IPS-18c (cell line): Measurements from ENCODE around the gene SDR39U1.

Experiments
- H3K4me3 ChIP-seq: 2 replicates; pipeline ENCODE4 v1.7.0; 2013; ENCODE audit warnings: low read depth, mild to moderate bottlenecking, low read length, moderate library complexity; ENCODE audit not compliant: insufficient read depth
- H3K9me3 ChIP-seq: one replicate; pipeline ENCODE4 v1.6.1; 2013; ENCODE audit warnings: mild to moderate bottlenecking, low read length, moderate library complexity; ENCODE audit not compliant: control insufficient read depth, insufficient read depth

Gene SDR39U1

DNA sequence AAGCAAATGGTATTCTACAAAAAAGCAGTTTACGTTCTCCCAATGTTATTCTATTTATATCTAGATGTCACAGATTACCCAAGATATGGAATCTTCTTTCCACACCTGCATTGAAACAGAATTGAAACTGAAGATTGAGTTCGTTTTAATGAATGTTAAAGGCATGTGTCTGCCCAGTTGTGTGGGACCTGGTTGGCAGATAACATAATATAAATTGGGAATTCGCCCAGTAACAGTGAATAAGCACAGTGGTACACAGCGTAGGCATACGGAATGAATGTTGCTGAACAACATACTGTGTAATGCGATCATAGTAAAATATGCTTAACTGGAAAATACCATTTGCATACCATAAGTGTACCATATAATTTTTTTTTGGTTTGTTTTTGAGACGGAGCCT, 8.5 kb downstream of the SDR39U1 start:
- Histone ChIP-seq H3K9me3 (no peaks in the 10 kb centered on the region), H3K4me3 (no peak overlapping the region)

DNA sequence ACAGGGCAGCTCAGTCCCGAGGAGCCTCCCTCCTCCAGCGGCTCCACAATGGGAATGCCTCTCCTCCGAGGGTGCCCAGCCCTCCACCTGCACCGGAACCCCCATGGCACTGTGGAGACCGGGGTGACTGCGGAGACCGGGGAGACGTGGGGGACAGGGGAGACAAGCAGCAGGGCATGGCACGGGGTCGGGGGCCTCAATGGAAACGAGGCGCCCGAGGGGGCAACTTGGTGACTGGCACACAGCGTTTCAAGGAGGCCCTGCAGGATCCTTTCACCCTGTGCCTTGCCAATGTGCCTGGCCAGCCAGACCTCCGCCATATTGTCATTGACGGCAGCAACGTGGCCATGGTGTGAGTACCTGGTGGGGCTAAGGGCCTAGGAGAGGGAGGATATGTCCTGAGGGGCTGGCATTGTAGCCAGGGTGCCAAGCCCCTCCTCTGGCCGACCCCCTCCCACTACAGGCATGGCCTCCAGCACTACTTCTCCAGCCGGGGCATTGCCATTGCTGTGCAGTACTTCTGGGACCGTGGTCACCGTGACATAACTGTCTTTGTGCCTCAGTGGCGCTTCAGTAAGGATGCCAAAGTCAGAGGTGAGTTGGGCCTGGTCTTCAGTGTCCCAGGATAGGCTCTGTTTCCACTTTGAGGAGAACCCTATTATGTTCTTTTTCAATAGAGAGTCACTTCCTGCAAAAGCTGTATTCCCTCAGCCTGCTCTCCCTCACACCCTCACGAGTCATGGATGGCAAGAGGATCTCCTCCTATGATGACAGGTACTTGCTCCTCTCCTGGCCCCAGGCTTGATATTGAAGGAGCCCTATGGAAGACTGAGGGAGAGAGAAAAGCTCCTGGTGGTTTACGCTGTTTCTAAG, 10.1 kb downstream of the SDR39U1 start:
- Histone ChIP-seq H3K9me3 (no peaks in the 10 kb centered on the region), H3K4me3 (no peak overlapping the region)

DNA sequence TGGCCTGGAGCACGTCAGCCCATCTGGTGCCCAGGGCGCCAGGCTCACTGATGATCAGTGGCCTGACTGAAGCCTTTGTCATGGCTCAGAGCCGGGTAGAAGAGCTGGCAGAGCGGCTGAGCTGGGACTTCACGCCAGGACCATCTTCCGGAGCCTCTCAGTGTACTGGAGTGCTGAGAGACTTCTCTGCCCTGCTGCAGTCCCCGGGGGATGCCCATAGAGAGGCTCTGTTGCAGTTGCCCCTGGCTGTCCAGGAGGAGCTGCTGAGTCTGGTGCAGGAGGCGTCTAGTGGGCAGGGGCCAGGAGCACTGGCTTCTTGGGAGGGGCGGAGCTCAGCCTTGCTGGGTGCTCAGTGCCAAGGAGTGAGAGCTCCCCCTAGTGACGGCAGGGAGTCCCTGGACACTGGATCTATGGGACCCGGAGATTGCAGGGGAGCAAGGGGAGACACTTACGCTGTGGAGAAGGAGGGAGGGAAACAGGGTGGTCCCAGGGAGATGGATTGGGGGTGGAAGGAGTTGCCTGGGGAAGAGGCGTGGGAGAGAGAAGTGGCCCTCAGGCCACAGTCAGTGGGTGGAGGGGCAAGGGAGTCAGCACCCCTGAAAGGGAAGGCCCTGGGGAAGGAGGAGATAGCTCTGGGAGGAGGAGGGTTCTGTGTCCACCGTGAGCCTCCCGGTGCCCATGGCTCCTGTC, 10.9 kb downstream of the SDR39U1 start:
- Histone ChIP-seq H3K9me3 (no peaks in the 10 kb centered on the region), H3K4me3 (no peak overlapping the region)

DNA sequence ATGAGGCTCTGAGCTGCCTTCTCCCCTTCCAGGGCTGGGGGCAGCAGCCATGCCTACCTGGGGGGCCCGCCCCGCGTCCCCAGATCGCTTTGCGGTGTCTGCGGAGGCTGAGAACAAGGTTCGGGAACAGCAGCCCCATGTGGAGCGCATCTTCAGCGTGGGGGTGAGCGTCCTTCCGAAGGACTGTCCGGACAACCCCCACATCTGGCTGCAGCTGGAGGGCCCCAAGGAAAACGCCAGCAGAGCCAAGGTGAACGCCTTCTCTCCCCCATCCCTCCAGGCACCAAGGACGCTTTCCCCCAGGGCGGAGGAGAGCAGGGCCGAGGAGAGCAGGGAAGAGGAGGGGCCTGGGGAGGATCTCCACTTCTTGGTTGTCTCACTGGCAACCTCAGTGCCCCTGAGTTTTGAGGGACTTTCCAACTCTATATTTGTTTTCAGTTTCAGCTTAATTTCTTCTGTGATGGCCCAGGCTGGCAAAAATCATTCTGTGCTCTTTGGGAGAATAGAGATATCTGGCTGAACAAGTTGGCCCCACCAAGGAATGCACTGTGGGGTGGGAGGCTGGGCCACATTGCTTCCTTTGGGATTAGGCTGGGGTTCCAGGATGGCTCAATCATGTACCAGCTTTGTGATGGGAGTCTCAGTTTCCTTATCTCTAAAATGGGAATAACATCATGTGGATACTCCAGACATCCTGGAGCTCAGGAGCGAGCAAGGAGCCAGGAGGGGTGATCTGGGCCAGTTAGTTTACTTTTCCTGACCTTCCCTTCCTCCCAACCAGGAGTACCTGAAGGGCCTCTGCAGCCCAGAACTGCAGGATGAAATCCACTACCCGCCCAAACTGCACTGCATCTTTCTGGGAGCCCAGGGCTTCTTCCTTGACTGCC, 11.7 kb downstream of the SDR39U1 start:
- Histone ChIP-seq H3K9me3 (no peaks in the 10 kb centered on the region), H3K4me3 (peak overlapping the region; percentile 77)

DNA sequence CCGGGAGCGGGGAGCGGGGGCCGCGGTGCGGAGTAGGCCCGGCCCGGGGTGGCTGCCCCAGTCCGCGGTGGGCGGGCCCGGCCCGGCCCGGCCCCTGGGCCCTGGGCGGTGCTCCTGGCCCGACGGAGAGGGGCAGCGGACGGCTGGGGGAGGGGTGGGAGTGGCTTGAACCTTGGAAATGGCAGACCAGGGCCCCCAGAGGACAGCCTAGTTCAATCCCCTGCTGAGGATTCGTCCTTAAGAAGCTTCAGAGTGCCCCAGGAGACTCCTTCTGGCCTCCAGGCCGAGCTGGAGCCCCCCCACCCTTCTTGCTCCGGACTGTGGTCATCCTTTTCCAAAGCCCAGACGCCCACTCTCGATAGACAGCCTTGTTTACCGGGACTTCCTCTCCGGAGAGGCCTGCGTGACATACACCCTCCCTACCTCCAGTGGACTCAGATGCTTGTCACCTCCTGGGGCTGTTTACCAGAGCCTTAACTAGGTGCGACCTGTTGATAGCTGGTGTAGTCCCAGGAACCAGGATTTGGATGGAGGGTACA, 12.4 kb downstream of the SDR39U1 start:
- no peaks in the 10 kb centered on the region for H3K9me3 ChIP-seq
- H3K4me3 ChIP-seq: peak overlapping the region; percentile 77

DNA sequence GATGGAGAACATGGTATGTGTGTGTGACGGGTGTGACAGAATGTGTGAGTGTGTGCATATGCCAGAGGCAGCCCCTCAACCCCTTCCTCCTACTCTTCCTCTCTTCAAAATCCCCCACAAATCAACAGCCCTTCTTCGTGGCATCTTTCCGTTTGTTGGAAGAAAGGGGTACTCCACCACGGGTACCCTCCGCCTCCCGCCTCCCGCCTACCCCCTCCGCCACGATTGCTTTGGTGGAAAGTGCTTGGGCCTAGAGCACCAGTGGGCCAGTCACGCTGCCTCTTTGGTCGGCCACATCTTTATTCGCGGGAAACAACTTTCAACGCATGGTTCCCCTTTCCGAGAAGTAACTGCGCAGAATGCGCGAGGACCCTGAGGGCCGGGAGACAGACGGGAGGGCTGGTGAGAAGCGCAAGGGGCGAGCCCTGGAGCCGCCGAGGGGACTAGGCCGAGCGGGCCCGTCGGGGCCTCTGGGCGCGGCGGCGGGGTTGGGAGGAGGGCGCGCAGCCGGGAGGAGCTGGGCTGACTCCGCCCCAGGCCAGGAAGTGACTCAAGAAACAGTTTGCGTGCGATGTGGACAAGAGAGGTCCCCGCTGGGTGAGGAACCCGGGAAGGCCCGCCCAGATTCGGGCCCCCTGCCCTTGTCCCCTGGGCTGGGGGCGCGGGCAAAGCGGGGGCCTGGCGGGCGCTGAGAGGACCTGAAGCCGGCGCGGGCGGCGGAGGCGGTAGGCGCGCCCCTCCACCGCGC, 13.0 kb downstream of the SDR39U1 start, which contains the start of the genes CBLN3 and KHNYN:
Gene CBLN3 (minus strand): TSS at position 274 of the 748 bp plus-strand sequence. CDS start 614 bp downstream, outside the sequence.
Gene KHNYN (plus strand): TSS at position 560 of the 748 bp plus-strand sequence. CDS start 777 bp downstream, outside the sequence.
- no peaks in the 10 kb centered on the region for H3K9me3 ChIP-seq
- H3K4me3 ChIP-seq: peak within 1 kb of the TSS; percentile 77

DNA sequence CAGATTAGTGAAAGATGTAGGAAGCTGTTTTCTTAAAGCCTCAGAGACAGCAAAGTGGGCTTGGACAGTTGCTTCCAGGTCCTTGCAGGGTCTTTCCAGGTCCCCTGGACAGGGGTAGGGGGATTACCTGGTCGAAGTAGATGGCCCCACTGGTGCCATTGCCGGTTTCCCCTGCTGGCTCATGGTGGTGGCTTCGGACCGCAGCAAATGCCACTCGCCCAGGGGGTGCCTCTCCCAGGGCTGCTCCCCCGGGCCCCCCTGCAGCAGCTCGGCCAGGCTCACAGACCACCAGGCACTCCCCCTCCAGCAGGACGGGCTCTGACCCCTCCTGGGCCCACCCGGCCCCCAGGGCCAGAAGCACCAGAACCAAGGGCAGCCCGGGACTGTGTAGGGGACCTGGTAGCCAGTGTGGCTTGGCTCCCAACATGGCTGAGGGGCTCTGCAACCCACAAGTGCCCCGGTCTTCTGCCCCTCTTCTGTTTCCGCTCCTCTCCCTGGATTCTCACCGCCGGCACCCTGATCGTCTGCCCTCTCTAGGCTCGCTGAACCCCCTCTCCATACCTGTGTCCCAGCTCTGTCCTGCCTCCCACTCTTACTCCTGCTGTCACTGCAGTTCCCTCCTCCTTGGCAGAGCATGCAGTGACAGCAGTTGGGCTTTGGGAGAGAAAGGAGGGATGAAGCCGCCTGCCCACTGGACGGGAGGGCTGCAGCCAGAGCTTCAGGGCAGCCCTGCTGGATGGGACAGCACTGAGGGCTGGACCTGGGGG, 13.8 kb downstream of the SDR39U1 start:
- no peaks in the 10 kb centered on the region for H3K9me3 ChIP-seq
- no peak overlapping the region for H3K4me3 ChIP-seq

DNA sequence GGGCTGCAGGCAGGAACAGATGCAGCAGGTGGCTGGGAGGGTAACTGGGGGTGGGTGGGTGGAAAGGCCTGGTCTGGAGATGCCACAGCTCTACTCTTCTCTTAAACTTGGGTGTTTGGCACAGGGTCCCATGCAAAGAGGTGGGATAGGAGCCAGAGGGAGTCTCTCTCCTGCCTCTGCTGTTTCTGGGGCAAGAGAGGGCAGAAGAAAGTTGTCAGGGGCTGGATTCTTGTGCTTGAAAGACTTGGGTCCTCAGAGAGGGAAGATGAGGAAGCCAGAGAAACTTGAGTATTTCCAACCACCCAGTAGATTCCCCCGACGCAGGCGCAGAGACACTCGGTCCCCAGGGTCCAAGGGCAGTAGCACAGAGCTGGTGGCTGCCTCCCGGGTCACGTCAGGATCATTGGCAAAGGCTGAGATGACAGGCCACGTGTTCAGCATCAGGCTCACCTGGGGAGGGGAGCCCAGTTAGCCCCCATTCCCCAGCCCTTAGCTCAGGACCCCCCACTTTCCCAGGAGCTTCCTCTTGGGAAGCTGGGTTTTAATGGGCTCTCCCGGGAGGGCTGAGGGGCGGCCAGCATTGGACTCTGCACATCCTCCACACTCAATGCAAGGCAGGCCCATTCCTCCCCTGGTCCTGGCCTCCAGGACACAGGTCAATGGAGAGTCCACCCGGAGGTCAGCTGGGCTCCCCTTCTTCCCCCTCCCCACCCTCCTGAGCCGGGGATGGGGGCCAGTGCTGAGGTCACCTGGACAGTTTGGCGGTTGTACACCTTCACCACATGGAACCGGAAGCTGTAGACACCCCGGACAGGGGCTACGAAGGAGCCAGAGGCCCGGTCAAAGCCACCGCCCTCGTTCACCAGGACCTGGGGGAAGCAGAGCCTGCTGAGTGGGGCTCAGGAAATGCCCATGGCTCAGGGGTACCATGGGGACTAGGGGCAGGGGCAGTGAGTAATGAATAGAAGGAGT, 14.8 kb downstream of the SDR39U1 start:
- Histone ChIP-seq H3K9me3 (no peaks in the 10 kb centered on the region), H3K4me3 (no peak overlapping the region)

DNA sequence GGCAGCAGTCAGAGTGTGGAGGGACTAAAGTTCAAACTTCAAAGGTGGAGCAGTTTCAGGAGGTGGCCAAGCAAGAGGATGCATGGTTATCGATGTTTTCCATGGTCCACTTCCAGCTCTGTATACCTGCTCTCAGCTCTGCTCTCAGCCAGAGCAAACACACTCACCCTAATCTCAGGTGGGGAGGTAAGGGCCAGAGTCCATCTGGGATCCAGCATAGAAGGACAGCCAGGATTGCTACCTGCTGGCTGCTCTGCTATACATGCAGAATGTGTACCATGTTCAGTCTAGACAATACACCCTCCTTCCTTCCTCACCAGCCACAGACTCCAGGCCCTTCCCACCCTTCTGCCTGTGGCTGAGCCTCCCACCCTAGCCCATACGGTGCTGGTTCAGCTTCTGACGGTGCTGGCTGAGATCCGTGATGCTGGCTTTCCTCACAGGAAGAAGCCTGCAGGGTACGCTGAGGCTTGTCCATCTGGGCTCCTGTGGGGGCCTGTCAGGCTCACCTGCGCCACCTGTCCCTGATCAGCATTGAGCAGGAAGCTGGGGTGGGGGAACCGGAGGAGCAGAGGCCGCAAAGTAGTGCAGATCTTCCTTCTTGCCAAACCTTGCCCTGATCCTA, 15.6 kb downstream of the SDR39U1 start:
- no peaks in the 10 kb centered on the region for H3K9me3 ChIP-seq

DNA sequence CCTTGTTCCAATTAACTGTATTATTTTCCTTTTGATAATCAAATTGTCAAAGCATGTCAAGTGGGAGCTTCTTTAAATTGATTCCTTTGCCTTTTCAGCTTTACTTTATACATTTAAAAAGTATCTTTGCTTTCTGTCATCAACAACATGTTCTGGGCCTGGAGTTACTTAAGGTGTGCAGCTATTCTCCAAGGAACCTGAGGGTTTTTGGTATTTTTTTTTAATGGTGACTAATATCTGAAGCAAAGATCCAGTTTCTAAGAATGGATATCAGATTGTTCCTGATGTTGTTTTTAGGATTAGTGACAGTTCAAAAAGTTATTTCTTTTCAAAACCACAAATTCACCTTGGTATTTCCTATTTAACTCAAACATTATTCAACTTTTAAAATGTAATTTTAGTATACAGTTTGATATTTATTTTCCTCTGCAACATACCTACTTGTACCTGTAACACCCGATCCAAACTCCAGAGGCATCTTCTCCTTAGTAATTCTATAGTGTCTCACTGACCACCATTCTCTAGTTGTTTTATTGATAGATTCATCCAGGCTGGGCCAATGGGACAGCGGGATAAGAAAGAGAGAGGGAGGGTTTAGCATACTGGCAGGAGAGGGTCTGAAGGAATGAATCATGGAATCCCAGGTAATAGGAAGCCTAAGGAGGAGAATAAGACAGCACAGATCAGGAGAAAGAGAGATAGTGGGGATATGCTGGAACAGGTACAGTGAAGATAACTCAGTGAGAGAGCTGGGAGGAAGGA, 16.2 kb downstream of the SDR39U1 start:
- Histone ChIP-seq H3K4me3 (no peak overlapping the region), H3K9me3 (no peaks in the 10 kb centered on the region)

More for the DNA sequence above, 15.6 kb downstream of the SDR39U1 start:
- no peak overlapping the region for H3K4me3 ChIP-seq

DNA sequence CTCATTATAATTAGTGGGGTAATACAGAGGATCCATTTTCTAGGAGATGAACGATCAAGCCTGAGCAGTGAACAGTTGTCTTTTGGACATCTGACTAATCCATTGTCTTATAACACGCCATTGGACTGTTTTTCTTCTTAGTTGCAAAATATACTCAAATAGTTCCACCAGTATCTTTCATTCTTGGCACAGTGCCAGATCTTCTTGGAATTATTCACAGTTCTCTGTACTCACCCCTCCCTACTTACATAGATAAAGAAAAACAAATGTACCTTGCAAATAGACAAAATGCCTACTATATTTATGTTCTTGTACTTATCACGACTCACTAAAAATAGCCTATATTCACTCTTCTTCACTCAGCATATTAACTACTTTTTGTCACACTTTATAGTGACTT, 16.9 kb downstream of the SDR39U1 start:
- H3K9me3 ChIP-seq: no peaks in the 10 kb centered on the region
- no peak overlapping the region for H3K4me3 ChIP-seq

DNA sequence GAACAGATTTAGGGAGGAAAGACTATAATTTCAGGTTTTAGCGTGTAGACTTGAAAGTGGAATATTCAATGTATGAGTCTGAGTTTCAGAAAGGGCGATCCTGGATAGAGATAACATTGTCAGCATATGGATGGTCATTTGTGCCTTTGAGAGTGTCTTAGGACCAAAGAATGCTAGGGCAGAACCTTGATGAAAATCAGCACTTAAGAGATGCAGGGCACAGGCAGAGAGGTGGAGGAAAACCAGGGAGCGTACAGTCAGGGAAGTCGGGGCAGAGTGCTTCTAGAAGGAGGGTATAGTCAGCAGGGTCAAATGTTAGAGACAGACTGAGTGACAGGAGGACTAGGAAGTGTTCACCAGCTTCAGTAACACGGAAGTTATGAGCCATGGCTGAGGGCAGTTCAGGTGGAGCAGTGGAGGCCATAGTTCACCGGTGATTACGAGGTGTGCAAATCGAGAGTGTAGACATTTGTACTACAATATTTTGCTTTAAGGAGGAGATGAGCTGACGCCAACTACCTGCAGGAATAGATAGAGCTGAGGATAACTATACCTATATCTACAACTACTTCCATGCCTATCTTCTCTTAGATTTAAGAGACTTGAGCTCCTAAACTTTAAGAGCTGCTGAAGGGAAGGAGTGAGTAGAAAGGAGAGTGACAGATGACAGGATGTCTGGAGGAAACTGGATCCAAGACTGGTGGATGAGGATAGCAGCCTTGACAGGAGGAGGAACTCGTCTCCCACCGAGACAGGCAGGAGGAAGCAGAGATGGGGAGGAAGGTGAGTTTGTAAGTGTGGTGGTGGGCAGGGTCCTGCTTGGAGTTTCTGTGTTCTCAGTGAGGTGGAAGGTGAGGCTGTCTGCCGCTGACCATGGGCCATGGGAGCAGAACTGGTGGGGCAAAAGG, 19.6 kb downstream of the SDR39U1 start:
- H3K9me3 ChIP-seq: no peaks in the 10 kb centered on the region
- no peak overlapping the region for H3K4me3 ChIP-seq

DNA sequence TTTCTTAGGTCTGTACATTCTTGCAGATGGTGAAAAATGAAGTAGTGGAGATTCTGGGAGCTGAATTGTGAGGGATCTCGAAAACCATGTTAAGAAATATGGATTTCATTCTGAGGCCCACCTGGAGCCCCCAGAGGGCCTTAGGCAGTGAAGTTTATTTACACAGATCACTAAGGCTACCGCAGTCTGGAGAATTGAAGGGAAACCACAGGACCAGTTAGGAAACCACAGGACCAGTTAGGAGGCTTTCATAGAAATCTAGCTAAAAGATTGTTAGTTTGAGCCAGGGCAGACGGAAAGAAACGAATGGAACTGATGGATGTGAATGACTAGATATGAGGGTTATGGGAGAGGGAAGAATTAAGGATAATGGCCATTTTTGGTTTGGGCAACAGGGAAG, 20.3 kb downstream of the SDR39U1 start:
- Histone ChIP-seq H3K4me3 (no peak overlapping the region), H3K9me3 (no peaks in the 10 kb centered on the region)
